Measurements from ENCODE around the gene C10orf120.

C10orf120 gene

GRCh38 chr10:122703483-122704448 is 4.1 kb upstream of the C10orf120 start:
- peak in 1 of 2 donors; percentile 8 for DNase-seq (ENCODE audit: low read depth in 1 of 2, low spot score in 1 of 2)

DNA sequence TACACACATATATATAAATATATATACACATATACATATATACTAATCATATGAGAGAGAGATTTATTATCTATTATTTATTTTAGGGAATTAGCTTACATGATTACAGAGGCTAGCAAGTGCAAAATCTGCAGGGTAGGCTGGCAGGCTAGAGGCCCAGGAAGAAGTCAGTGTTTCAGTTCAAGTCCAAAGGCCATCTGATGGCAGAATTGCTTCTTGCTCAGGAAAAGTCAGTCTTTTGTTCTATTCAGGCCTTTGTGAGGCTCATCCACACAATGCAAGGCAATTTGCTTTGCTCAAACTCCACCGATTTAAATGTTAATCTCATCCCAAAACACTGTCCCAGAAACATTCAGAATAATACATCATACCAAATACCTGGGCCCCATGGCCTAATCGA is 2.6 kb upstream of the C10orf120 start:
- no peak for DNase-seq (ENCODE audit: low read depth in 1 of 2, low spot score in 1 of 2)

- no peak for DNase-seq (ENCODE audit: low read depth in 1 of 2, low spot score in 1 of 2)
Measured at GRCh38 chr10:122701652-122702051, 2.0 kb upstream of the C10orf120 start.

DNA sequence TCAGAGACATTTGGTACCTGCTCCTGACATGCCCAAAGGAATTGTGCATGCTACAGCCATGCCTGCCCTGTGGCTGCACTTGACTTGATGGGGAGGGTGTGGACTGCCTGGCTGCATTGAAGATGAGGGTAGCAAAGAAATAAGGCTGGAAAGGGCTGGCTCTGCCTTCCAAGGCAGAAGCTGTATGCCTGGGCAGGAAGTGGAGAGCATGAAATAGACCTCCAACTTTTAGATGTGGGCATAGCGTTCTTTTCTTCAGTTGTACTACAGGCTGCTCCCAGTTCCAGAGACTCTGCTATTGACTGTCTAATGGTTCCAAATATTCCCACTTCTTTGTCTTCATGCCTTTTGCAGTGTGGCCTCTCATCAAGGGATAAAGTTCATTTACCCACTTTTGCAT is 3.0 kb downstream of the C10orf120 start:
- DNase-seq (ENCODE audit: low read depth in 1 of 2, low spot score in 1 of 2): no peak

- no peak for DNase-seq (ENCODE audit: low read depth in 1 of 2, low spot score in 1 of 2)
Measured at GRCh38 chr10:122692744-122693143, 6.9 kb downstream of the C10orf120 start.

DNA sequence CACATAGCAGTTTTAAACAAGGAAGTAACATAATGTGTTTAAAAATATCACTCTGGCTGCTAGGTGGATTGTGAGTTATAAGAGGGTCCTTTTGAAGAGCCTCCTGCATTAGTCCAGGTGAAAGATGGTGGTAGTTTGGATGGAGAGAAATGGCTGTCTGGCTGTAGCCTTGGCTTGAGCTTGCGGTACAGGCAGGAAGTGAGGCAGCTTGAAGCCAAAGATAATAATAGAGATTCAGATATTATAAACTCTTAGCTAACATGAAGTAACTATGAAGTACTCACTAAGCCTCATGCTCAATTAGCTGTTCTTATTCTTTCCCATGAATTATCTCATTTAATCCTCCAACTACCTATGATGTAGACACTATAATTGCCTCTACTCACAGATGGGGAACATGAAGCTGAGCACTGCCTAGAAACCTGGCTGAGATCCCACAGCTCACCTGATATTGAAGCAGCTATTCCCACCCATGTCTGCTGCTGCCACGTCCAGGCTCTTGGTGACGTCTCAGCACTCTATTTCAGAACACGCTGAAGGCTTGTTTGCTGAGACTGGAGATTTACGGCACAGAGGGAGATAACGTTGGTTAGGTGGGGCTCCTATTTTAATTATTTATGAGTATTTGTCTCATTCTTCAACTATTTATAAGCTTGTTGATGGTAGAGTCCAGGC is 10.4 kb downstream of the C10orf120 start:
- no peak for DNase-seq (ENCODE audit: low read depth in 1 of 2, low spot score in 1 of 2)

GRCh38 chr10:122688293-122688989 is 11.2 kb downstream of the C10orf120 start:
- no peak for DNase-seq (ENCODE audit: low read depth in 1 of 2, low spot score in 1 of 2)

- no peak for DNase-seq (ENCODE audit: low read depth in 1 of 2, low spot score in 1 of 2)
Measured at GRCh38 chr10:122682522-122682921, 17.1 kb downstream of the C10orf120 start.

GRCh38 chr10:122678266-122678665 is 21.4 kb downstream of the C10orf120 start:
- no peak for DNase-seq (ENCODE audit: low read depth in 1 of 2, low spot score in 1 of 2)

GRCh38 chr10:122675278-122675677 is 24.4 kb downstream of the C10orf120 start:
- DNase-seq (ENCODE audit: low read depth in 1 of 2, low spot score in 1 of 2): no peak

DNA sequence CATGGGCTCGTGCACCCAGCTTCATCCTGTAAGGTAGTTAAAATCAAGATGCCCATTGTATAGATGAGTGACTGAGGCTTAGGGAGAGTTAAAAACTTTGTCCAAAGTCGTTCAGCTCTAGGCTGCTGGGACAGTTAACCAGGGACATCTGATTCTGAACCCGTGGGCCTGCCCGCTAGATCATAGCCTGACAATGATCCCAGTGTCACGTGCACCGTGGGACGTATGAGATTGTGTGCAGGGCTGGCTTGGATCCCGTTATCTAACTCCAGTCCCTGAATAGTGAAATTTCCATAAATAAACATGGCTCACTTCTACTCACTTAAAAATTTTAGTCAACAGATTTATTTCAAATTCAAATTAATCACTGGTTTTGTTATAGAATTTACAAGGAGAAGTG is 24.9 kb downstream of the C10orf120 start:
- no peak for DNase-seq (ENCODE audit: low read depth in 1 of 2, low spot score in 1 of 2)

GRCh38 chr10:122673731-122674130 is 25.9 kb downstream of the C10orf120 start:
- no peak for DNase-seq (ENCODE audit: low read depth in 1 of 2, low spot score in 1 of 2)

- no peak for DNase-seq (ENCODE audit: low read depth in 1 of 2, low spot score in 1 of 2)
Measured at GRCh38 chr10:122673269-122673668, 26.4 kb downstream of the C10orf120 start.

- DNase-seq (ENCODE audit: low read depth in 1 of 2, low spot score in 1 of 2): no peak
Measured at GRCh38 chr10:122672655-122673054, 27.0 kb downstream of the C10orf120 start.

DNA sequence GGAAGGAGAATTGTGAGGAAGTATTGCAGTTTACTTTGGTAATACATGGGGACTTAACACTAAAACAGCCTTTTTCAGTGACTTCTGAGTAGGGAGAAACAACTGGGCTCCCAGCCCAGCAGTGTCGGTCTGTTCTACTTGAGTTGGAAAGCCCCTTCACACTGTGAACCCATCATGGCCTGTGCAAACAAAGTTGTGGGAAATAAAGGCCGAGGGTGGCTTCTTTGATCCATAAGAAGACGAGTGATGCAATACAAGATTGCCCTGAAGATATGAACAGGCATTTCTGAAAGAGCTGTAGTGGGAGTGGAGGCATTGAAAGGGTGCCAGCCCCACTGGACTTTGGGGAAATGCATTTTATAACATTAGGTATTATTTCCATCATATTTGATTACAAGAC is 28.3 kb downstream of the C10orf120 start:
- no peak for DNase-seq (ENCODE audit: low read depth in 1 of 2, low spot score in 1 of 2)

DNA sequence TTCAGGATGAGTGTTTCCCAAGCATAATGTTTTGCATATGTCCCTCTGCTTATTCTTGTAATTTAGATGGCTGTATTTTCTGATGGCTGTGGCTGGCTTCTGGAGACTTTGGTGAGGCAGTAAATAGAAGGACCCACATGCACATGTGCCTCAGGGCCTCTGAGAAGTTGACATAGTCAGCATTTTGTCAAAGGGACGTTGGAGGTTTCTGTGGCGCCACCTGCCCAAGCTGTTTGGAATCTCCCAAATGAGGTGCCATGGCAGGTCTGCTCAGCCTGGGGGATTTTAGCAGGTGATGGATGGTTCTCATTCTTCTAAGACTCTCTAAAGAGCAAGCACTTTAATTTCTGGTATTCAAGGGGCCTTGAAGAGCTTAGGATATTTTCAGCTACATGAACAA is 29.8 kb downstream of the C10orf120 start:
- DNase-seq (ENCODE audit: low read depth in 1 of 2, low spot score in 1 of 2): no peak

- DNase-seq (ENCODE audit: low read depth in 1 of 2, low spot score in 1 of 2): no peak
Measured at GRCh38 chr10:122669045-122669444, 30.6 kb downstream of the C10orf120 start.

- no peak for DNase-seq (ENCODE audit: low read depth in 1 of 2, low spot score in 1 of 2)
Measured at GRCh38 chr10:122665946-122666345, 33.7 kb downstream of the C10orf120 start.

DNA sequence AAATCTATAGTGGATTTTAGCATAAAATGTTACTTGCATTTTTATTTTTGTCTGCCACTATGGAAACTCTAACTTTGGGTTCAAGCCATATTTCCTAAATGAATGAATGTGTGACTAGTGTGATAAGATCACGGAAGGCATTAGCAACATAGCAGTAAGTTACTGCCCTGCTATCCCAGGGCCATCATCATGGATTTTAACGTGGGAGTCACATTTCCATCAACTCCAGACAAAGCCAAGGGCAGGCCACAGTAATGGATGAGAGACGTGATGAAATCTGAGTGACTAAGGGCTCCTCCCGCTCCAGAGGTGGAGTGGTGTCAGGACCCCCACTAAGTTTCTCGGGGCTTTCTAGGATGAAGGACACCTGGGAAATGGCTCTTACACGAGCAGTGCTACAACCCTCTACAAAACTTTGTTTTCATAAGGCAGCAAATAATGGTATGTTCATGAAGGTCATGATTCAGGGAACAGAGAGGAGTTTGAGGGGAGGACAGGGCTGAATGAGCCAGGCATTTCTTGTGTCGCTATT is 34.3 kb downstream of the C10orf120 start:
- no peak for DNase-seq (ENCODE audit: low read depth in 1 of 2, low spot score in 1 of 2)

DNA sequence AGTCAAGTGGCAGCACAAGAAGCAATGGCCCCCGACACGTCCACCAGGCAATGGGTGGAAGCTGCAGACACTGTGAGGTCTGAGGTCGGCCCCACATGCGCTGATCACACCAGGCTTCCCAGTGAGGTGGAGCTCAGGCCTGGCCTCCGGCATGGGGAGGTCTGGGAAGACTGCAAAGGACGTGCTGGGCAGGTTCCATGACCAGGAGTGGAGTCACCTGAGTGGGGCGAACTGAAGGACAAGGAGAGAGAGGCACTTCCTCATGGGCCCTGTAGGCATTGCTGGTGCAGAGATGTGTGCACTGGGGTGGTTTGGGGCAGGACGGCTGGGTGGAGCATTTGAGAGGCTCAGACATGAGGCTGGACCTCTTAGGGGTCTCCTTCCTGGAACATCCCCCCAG is 35.1 kb downstream of the C10orf120 start:
- no peak for DNase-seq (ENCODE audit: low read depth in 1 of 2, low spot score in 1 of 2)

GRCh38 chr10:122663516-122664130 is 36.0 kb downstream of the C10orf120 start:
- DNase-seq (ENCODE audit: low read depth in 1 of 2, low spot score in 1 of 2): no peak

Data from activated T-helper 1 cell treated with anti-CD3 and anti-CD28 coated beads, Interleukin-2, amount 50 U/mL, for 16 hours (primary cell).